HG02610 (cell line): ENCODE data around the gene KPTN.

Source experiments
- ATAC-seq: cut with Tn5 transposase; IDR thresholded peaks from one replicate; pipeline ENCODE4 v1.9.1; 2021; ENCODE audit warnings: mild to moderate bottlenecking, moderate library complexity; ENCODE audit not compliant: unreplicated experiment

The KPTN gene

DNA sequence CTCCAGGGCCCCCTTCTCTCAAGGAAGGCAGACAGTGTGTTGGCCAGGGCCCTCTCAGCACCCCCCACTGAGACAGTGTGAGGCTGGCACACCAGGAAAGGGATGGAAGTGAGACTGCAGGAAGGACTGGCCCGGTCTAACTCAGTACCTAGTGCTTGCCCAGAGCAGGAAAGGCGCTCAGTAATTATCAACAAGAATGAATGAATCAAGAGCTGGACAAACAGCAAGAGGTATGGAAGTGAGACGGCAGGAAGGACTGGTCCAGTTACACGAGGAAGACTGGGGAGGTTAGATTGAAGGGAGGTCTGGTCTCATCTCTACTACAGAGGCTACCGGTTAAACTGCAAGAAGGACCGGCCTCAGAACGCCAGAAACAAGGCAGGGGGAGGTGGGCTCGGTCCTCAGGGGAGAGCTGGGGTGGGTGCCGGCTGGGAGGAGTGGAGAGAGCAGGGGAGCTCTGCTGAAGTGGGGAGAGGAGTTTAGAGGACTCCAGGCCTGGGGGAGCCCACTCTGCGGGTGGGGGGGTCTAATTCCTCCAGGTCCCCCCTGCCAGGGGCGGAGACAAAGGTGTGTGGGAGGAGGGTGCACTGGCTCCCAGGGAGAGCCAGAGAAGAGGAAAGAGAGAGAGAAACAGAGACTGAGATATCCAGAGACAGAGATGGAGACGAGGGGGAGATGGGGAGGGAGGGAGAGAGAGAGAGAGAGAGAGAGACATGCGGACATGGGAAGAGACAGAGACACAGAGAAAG is 13.4 kb downstream of the KPTN start:
- no peak for ATAC-seq

DNA sequence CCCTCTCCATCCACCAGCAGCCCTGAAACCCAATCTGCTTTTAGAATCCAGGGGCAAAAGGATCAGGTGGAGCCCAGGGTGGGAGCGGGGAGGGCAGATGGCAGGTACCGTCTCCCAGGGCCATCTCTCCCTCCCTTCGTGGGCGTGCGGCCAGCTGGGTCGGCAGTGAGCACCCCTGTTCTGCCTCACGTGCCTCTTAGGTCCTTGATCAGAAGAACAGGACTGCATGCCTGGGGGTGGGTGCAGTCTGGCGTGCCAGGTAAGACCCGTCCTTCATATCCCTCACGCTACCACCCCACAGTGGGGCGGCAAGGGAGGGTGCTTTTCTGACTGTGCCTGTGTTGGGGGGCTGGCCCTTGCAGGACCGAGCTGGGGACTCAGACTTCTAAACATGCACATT is 14.3 kb downstream of the KPTN start:
- ATAC-seq: no peak

DNA sequence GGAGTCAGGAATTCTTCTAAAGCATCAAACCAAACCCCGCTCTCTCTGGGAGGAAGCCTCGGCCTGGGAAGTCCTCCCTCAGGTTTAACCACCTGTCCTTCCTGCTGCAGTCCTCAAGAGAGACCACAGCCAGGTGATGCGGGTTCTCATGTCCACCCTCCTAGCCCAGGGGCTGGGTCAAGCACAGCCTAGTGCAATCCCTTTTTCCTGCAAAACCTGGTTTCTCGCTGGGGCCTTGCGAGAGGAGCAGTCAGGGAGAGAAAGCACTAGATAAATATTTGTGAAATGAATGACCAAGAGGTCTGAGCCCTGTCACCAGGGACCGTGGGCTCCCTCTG is 14.7 kb downstream of the KPTN start:
- ATAC-seq: no peak

DNA sequence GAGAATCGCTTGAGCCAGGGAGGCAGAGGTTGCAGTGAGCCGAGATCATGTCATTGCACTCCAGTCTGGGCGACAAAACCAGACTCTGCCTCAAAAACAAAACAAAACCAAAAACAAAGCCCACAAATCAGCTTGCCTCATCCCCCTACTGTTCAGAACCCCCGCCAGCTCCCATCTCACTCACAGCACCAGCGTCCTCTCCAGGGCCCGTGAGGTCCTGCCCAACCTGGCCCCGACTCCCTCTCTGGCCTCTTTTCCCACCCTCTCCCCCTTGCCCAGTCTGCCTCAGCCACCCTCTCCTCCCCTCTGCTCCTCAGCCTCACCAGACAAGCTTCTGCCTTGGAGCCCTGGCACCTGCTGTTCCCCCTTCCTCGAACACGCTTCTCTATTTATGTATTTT is 16.1 kb downstream of the KPTN start:
- ATAC-seq: no peak

DNA sequence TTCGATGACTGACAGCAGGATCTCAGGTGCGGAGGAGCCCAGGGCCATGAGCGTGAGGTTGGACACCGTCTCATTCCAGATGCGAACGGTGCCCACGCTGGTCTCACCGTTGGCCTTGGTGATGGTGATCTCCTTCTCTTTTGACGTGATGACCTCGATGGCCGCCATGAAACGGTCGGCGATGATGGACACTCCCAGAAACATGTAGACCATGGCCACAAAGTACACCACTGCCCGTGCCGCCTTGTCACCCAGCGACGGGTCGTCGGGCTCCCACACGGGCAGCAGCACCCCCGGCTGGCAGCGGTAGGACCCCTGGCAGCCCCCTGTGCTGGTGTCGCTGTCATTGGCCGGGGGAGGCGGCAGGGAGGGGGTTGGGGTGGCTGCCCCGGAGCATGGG is 18.1 kb downstream of the KPTN start:
- no peak for ATAC-seq

DNA sequence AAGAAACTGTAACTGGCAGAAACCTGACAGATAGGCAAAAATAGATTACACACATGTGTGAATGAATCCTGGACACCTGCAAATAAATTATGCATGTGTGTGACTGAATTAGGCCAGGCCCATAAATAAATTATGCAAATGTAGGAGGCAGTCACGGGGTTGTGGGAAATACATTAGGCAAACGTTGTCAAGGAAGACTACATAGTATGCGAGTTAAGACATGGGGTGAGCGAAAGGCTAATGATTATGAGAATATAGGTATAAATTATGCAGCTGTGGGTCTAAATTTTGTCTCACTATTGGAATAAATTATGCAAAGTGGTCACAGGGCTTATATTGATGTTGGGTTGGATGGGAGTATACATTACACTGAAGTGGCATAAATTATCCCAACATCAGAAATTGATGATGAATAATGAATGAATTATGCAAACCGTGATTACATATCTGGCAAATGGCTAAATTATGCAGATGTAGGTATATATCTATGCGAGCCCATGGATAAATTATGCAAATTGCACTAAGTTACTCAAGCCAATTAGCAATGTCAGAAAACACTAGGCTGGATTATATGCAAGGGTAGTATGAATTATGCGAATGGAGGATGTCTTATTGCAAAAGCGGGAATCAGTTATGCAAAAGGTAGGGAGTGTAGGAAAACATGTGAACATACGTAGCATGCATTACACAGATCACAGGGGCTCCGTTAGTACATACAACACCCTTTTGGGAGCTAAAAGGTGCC is 19.2 kb downstream of the KPTN start:
- no peak for ATAC-seq

DNA sequence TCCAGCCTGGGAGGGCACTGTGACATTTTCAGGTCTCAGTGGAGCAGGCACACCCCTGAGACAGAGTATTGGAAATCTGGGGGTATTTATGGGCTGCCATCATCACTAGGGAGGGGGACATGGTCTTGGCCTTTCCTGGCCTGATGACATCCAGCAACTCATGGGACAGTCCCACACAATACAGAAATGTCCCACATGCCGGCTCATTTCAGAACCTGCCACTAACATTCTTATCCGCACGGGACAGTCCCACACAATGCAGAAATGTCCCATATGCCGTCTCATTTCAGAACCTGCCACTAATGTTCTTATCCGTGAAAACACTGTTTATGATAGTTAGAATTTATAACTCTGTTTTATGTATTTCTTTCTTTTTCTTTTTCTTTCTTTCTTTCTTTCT is 22.1 kb downstream of the KPTN start:
- no peak for ATAC-seq

DNA sequence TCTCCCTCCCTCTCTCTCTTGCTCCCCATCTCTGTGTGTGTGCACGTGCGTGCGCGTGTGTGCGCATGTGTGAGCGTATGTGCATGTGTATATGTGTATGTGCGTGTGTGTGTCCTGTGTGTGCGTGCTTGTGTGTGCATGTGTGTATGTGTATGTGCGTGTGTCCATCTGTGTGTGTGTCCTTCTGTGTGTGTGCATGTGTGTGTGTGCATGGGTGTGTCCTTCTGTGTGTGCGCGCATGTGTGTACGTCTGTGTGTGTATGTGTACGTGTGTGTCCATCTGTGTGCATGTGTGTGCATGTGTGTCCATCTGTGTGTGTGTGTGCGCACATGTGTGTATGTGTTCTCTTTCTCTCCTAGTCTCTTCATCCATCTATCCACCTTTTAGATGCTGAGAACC is 24.5 kb downstream of the KPTN start:
- no peak for ATAC-seq

DNA sequence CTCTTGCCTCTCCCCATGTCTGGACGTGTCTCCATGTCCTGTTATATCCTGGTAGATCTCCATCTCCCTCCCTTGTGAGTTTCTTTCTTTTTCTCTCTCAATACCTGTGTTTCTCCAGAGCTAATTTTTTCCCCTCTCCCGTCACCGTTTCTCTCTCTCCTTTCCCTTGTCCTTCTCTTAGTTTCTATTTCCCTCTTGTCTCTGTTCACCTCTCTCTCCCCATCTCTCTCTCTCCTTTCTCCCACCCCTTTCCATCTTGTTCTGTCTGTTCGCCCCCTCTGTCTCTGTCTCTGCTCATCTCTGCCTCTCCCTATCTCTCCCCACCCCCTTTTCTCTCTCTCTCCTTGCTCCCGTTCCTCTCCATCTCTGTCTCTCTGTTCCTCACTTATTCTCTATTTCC is 25.3 kb downstream of the KPTN start:
- no peak for ATAC-seq

DNA sequence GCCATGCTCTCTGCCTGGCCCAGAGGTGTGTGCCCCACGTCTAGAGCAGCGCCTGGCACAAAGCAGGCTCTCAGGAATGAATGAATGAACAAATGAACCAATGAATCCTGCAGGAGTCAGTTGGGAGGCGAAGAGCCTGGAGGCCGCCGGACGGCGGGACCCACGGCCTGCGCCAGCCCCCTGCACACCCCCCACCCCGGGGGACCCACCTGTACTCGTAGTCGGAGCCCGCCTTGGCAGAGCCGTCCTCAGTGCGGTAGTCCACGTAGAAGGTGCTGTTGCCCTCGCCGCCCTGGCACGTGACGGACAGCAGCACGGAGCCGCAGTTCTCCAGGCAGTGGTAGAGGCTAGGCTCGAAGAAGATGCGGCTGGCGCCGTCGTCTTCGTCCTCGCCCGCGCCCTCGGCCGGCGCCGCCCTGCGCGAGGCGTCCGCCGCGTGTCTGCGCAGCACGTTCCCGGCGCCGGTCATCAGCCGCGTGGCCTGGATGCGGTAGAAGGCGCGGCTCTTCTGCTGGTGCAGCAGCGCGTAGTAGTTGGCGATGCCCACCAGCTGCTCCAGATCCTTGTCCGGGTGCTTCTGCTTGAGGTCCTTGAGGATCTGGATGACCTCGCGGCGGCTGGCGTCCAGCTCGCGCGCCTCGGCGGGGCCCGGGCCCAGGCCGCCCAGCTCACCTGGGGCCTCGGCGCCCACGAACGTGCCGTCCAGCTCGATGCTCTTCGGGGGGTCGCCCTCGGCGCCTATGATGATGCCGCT is 27.1 kb downstream of the KPTN start:
- no peak for ATAC-seq

DNA sequence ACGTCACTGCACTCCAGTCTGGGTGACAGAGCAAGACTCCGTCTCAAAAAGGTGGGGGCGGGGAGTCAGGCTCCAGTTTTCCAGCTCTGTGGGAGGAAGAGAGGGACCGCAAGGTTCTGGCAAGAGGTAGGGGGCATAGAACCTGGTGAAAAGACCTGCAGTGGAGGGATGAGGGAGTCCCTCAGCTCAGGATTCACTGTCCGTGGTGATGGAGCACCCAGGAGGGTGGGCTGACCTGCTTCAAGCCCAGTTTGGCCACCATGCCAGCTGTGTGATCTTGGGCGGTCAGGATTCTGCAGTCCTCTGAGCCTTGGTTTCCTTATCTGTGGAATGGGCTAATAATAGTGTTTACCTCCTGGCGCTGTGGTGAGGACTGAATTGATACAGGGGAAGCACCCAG is 33.5 kb downstream of the KPTN start:
- ATAC-seq: no peak

DNA sequence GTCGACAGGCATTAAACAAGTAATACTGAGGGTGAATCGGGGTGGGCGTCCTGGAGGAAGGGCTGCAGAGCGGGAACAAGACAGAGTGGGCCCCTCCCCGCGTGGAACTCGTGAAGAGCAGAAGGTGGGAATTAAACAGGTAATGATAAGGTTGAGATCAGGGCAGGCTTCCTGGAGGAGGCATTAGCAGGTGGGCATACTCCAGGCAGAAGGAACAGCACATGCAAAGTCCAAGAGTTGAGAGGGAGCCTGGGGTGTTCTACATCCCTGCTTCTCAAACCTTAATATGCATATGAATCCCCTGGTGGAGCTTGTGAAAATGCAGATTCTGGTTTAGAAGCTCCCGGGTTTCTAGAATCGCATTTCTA is 35.7 kb downstream of the KPTN start:
- no peak for ATAC-seq

DNA sequence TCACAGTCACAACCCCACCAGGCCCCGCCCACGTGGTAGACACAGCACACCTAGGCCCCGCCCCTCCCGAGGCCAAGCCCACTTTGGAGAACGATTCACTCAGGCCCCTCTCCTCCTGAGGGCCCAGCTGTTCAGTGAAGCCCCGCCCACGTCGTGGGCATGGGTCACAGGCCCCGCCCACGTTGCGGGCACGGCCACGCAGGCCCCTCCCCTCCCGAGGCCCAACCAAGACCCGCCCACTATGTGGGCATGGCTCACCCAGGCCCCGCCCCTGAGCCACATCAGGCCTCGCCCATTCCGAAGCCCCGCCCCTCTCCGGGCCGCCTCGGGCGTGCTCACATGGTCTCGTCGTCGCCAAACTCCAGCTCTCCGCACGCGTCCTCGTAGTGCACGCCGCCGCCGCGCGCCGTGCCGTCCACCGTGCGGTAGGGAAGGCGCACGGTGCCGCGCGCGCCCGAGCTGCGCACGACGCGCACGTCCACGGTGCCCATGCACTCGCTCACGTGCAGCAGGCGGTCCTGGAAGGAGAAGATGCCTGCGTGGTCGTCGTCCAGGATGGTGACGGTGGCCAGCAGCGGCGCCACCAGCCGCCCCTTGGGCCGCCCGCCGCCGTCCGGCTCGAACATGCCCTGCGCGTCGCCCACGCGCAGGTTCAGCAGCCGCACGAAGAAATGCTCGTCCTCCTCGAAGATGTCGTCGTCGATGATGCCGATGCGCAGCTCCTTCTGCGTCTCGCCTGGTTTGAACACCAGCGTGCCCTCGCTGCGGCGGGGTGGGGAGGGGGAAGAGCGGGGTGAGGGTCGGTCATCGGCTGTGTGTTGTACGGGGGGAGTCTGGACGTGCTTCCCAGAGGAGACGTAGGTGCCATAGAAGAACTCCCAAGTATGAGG is 36.3 kb downstream of the KPTN start:
- no peak for ATAC-seq

DNA sequence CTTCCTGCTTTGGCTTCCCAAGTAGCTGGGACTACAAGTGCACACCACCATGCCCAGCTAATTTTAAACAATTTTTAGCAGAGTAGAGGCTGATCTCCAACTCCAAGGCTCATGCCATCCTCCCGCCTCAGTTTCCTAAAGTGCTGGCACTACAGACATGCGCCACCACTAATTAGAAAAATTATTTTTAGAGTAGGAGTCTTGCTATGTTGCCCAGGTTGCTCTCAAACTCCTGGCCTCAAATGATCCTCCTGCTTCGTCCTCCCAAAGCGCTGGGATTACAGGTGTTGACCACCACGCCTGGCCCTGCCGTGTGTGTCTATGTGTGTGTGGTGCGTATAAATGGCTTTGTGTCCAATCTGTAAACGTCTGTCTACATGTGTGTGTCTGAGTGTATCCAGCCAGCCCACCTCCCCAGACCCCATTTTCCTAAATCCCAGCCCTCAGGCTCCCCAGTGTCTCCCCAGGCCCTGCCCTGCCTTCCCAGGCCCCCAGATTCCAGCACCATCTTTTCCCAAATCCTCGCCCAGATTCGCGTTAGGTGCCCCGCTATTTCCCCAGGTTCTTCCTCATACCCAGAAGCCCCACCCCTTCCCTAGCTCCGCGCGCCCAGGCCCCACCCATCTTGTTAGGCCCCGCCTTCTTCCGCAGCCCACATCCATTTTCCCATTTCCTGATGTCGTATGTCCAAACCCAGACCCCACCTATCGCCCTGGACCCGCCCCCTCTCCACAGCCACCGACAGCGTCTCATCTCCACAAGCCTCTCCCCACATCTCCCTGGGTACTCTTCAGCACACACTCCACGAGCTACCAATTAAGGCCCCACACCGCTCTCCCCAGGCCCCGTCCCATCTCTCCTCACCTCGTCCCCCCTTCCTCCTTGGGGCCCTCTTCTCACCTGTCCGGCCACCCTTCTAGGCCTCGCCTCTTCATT is 37.2 kb downstream of the KPTN start:
- ATAC-seq: no peak

DNA sequence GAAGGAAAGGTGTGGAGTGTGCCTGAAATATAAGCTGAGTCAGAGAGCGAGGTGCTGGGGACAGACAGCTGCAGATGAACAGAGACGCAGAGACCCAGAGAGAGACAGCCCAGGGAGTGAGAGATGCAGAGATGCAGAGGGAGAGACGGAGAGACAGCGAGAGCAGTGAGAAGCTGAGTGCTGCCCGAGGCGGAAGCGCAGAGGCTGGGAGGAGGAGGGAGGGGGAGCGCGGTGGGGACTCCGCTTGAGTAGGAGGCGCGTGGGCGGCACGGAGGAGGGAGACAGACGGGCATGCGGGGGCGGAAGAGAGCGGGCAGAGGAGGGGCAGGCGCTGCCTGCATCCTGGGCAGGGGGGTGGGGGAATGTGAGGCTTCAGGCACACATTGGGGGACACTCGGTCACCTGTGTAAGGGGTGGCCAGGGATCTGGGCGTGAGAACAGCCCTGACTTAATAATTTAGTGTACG is 38.0 kb downstream of the KPTN start:
- ATAC-seq: no peak

DNA sequence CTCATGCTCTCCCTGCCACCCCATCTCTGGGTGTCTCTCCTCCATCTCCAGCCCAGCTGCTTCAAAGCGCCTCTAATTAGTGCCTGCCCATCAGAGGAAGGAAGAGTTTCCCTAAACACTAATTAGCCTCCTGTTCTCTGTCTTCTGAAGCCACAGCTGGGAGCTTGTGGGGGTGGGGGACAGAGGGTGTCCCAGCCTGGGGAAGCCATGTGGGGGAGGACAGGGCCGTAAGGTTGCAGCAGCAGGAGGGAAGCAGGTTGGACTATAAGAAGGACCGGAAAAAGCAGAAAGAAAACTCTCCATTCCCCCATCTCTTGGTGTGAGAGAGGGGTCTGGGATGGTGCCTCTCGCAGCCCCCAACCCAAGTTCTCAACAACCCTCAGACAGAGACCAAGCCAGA is 38.5 kb downstream of the KPTN start:
- no peak for ATAC-seq

DNA sequence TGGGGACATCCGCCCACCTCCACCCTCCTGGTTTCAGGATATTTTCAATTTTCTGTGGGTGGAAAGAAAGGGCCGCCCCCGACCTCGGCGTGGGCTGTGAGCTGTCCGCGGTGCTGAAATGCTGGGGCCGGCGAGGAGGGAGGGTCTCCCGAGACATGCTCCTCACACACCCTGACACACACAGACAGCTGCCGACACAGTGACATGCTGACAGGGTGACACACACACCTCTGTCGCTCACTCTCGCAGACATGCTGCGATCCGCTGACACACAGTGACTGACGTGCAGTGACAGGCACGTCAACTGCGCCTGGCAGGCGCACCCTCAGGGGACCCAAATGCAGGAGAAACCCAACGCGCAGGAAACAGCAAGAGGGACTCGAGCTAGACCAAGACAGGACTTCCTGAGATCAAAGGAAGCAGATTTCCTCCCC is 39.6 kb downstream of the KPTN start:
- ATAC-seq: no peak

DNA sequence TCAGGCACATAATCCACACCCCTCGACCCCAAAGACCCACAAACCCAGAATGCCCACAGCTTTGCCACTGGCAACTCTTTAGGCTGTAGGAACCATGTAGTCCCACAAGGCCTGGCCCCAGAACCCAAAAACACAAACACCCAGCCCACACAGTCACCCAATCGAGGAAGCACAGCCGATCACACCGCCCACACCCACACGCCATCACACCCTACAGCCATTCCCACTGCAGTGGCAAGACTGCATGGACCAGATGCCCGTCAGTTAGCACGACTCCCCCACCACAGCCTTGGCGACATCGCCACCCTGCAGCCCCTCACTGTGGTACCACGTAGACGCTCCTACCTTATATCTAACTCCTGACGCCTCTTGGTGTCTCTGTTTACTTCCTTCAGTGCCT is 40.7 kb downstream of the KPTN start:
- ATAC-seq: no peak

DNA sequence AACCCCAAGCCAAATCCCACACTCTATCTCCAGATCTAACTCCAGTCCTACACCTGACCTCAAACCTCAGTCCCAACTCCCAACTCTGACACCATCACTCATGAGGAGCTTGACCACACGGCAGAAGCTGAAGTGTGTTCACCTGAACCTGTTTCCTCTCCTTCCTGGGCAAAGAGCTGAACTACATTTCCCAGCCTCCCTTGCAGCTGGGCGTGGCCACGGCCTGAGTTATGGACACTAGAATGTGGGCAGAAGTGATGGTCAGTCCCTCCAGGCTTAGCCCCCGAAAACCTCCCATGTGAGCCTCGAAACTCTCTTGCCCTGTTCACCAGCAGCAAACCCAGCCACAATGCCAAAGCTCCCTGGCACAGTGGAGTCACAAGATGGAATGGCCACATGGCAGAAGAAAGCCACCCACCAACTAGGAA is 45.2 kb downstream of the KPTN start:
- no peak for ATAC-seq

DNA sequence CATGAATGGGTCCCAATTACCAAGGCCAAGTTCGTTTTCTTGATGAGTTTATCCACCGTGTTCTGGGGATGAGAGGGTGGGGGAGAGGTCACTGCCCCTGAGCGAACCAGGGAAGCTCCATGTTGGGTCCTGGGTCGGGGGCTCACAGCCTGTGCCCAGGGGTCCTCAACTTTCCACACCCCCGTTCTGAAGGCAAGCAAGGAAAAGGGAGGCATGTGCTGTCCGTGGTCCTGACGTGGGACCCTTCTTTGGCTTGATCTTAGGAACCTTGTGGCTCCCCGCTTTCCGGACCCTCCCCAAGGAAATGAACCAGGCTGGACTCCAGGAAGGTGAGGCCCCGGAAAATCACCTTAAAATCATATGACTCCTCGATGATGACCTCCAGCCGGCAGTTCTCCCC is 46.5 kb downstream of the KPTN start:
- ATAC-seq: no peak
